GM19240 (cell line): Measurements from ENCODE around the gene NUP37.

Source experiments
- DNase-seq: peaks from one replicate; pipeline ENCODE4 v3.0.0; 2011; ENCODE audit warnings: low spot score; ENCODE audit not compliant: insufficient read length

Gene NUP37

DNA sequence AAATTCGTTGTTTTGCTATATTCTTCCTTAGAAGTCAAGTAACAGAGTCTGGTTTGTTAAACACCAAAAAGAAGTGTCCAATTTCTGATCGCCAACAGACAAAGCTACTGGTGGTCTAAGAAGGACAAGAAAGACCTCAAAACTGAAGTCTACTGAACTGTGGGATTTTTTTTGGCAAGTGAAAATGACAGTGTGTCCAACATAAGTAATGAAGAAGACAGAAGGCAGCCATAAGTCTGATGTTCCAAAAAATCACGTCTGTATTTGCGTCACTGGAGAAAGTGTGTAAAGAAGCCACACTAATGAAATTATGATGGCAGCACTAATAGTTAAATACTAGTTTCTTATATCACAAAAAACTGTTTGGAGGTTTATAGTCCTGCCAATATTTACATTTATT is 90.8 kb downstream of the NUP37 start:
- no peak for DNase-seq

DNA sequence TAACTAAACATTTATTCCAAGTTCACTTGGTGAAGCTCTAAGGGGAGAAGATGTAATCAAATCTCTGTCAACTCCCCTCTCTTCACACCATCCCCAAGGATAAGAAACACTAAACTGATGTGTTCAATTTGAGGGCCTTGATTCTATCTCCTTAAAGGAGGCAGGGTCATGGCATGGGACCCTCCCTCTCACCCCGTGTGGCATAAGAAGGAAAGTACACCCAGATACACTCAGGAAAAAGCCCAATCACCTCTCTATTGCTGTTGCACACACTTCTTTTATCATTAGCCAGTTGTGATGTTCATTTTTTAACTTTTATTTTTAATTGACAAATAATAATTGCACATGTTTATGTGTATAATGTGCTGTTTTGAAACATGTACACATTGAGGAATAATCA is 93.2 kb downstream of the NUP37 start:
- no peak for DNase-seq

DNA sequence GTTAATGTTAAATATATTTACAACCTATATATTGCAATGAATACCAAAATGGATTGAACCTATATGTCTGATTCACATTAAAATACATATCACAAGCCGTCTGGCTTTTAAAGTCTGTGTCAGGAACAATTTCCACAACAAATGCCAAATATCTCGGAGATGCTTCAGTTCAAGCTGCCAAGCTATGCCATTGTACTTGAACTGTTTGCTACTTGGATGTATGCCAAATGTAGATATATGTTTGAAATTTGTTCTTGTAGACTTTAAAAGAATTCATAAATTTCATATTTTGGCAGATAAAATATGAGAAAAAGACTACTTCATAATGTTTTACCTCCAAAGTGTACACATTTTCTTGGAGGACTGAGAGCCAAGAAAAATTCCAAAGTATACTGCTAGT is 95.1 kb downstream of the NUP37 start:
- DNase-seq: no peak

DNA sequence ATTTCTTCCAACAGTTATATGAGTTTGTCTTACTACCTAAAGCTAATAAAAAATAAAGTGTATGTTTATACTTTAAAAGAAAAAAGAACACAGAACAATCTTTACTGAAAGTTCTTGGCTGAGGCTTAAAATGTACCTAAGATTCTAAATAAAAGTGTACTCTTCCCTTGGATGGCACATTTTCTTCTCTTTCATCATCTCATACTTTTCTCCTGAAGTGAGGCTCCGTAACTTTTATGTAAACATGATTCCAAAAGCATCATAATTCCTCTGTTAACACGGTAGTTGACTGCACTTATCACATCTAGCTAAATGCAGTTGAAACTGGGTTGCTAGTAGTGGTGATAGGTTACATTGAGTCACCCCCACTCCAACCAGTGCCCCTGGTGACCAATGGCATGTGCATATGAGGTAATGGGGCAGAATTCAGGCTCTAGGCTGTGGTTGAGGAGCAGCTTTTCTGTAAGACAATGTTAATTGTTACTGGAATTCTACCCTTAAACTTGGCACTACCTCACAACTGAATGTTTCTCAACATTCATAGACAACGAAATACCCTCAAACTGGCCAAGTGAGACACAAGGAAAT is 96.5 kb downstream of the NUP37 start:
- no peak for DNase-seq
